Thymus (tissue), 11 donors: ENCODE results near the gene LRRC31. TPM values are rescaled to one million over a fixed set of nuclear protein-coding genes. Genes with fewer than 3 reads are reported as not detected.
A peak's percentile ranks its signal among the peaks of the same experiment; 100 is the strongest.

Experiments
- DNase-seq, 9 donors: peaks; one replicate each; pipeline ENCODE4 v3.0.0-alpha.2; 2013; ENCODE audit warnings: low spot score in 9 of 9, low read depth in 6 of 9, missing footprints in 1 of 9
- H3K27ac ChIP-seq, 2 donors: one replicate each; pipeline ENCODE4 v1.5.1; 2013; ENCODE audit warnings: control low read depth in 1 of 2, low read depth in 1 of 2, low read length in 1 of 2, mild to moderate bottlenecking in 1 of 2, moderate library complexity in 1 of 2
- H3K27me3 ChIP-seq, 2 donors: one replicate each; pipeline ENCODE4 v1.5.1; 2013; ENCODE audit warnings: low read length in 1 of 2; ENCODE audit not compliant: control insufficient read depth in 2 of 2, insufficient read depth in 1 of 2
- H3K36me3 ChIP-seq, 2 donors: one replicate each; pipeline ENCODE4 v1.5.1; 2013; ENCODE audit warnings: low read length in 1 of 2, mild to moderate bottlenecking in 1 of 2, moderate library complexity in 1 of 2; ENCODE audit not compliant: control insufficient read depth in 2 of 2, insufficient read depth in 2 of 2
- H3K4me1 ChIP-seq, 2 donors: one replicate each; pipeline ENCODE4 v1.5.1; 2013; ENCODE audit warnings: low read length in 2 of 2; ENCODE audit not compliant: control insufficient read depth in 2 of 2, insufficient read depth in 2 of 2
- H3K4me3 ChIP-seq, 2 donors: one replicate each; pipeline ENCODE4 v1.5.1; 2013; ENCODE audit warnings: low read length in 2 of 2, control low read depth in 1 of 2, mild to moderate bottlenecking in 1 of 2
- H3K9me3 ChIP-seq, 2 donors: one replicate each; pipeline ENCODE4 v1.5.1; 2013; ENCODE audit warnings: low read length in 1 of 2, mild to moderate bottlenecking in 1 of 2; ENCODE audit not compliant: control insufficient read depth in 2 of 2, insufficient read depth in 1 of 2
- WGBS: extraction: QIAGEN DNeasy Blood & Tissue Kit; methylation state at CpG from one replicate; pipeline ENCODE4 v1.1.7; 2013; 5-methylcytosine and 5-hydroxymethylcytosine counted together
- polyA plus RNA-seq: library from polyadenylated mRNA; stranded (reverse); fragments of 200-250 nt; gene quantifications from one replicate; pipeline ENCODE4 v1.2.3, GENCODE V29; 2013
- total RNA-seq: library from RNA; stranded (reverse); fragments of 120-200 nt; gene quantifications from one replicate; pipeline ENCODE4 v1.2.4, GENCODE V29; 2013
- donor health status: healthy.

LRRC31 gene
- total and polyA plus RNA-seq, 2 donors: 0.07 to 0.09 TPM

DNA sequence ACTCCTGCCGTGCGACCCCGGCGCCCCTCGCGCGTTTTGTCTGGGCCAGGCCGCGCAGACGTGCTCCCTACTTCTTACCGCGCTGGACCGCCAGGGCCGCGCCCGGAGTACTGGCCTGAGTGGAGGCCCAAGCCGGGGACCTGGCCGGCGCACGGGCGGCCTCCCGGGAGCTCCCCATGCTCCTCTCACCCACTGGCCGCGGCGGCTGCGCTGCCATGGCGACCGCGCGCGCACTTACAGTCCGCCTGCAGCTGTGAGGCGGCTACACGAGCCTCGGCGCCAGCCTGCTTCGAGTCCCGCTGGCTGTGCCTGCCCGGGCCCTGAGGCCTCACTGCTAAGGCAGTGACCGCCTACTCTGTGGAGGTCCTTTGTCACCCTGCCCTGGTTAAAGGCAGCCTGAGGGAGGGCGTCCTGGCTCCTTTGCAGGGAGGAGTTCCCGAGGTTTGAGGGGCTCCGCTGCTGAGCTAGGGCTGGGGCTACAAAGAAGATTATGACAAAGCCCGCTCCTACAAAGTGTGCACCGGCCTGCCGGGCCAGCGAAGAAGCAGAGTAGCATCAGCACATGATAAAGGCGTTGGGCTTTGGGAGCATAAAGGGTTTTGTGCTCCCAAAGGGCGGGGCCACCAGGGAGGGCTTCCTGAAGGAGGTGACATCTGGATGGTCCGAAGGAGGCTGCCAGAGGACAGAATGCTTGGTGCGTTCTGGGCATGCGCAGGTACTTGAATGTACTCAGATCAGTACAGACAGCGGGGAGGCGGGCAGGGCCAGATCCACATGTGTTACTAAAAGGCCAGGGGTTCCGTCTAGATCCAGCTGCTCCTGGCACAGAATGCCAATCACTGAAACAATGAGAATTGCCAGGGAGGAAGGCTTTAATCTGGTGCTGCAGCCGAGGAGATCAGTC is 57.2 kb downstream of the LRRC31 start, which contains the start of the genes LRRC34 and LRRIQ4:
Gene LRRC34, minus strand, starts transcription at position 573 of the 904 bp plus-strand sequence. Its CDS starts 356 bp downstream, at position 217.
Gene LRRIQ4, plus strand, starts transcription at position 539 of the 904 bp plus-strand sequence. CDS start 9,052 bp downstream, outside the sequence.
- peaks cover 0 to 2% of the 10 kb centered on the region in 2 donors for H3K9me3 ChIP-seq
- H3K36me3 ChIP-seq: no peaks in the 10 kb centered on the region
- H3K27me3 ChIP-seq: peaks cover 0 to 12% of the 10 kb centered on the region in 2 donors
- peaks cover 10 to 13% of the 10 kb centered on the region in 2 donors for H3K4me1 ChIP-seq
- H3K4me3 ChIP-seq: peak within 1 kb of the TSS; percentile 76 to 84
- WGBS: 3% methylated on average over 56 of the region's 56 CpGs
- peak within 1 kb of the TSS; percentile 80 to 85 for H3K27ac ChIP-seq
- DNase-seq: peak; percentile 38 to 89 (median 72)

GRCh38 chr3:169811631-169812331 is 58.0 kb downstream of the LRRC31 start:
- WGBS: 5% methylated on average over 29 of the region's 29 CpGs
- H3K4me3 ChIP-seq: peak overlapping the region; percentile 76 to 84
- H3K27ac ChIP-seq: peak overlapping the region; percentile 80 to 85
- H3K27me3 ChIP-seq: peaks cover 0 to 12% of the 10 kb centered on the region in 2 donors
- peaks cover 0 to 2% of the 10 kb centered on the region in 2 donors for H3K9me3 ChIP-seq
- H3K36me3 ChIP-seq: no peaks in the 10 kb centered on the region
- H3K4me1 ChIP-seq: peaks cover 10 to 13% of the 10 kb centered on the region in 2 donors
- DNase-seq: peak in 8 of 9 donors; percentile 35 to 84 (median 49)

DNA sequence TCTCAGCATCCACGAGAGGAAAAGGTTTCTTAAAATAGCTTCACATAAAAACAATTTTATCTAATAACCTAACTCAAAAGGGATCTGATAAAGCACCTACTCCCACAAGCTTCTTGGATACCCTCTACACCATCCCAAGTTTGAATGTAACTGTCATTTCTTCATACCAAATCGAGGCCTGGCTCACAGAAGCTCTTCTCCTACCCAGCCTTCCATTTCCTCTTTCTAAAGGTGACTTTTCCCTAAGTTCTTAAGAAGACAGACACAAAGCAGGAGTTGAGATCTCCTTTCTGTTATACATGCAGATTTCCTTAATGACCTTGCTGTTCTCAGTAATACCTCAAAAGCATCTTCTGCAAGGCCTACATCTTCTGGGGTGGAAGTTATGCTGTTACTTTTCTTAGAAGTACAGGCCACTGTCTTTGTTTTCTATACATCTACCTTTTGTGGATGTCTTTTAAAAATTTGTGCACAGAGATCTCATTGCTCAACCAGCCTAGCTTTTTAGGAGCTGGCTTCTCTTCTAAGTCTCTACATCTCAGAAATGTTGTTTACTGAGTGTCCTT is 60.4 kb downstream of the LRRC31 start:
- no peak for DNase-seq
- 50% methylated on average over 2 of the region's 2 CpGs for WGBS
- Histone ChIP-seq H3K4me1 (peaks cover 10 to 13% of the 10 kb centered on the region in 2 donors), H3K9me3 (peaks cover 0 to 2% of the 10 kb centered on the region in 2 donors), H3K36me3 (no peaks in the 10 kb centered on the region), H3K27ac (peak overlapping the region in 1 of 2 donors; percentile 5), H3K4me3 (no peak overlapping the region), H3K27me3 (peaks cover 0 to 12% of the 10 kb centered on the region in 2 donors)

DNA sequence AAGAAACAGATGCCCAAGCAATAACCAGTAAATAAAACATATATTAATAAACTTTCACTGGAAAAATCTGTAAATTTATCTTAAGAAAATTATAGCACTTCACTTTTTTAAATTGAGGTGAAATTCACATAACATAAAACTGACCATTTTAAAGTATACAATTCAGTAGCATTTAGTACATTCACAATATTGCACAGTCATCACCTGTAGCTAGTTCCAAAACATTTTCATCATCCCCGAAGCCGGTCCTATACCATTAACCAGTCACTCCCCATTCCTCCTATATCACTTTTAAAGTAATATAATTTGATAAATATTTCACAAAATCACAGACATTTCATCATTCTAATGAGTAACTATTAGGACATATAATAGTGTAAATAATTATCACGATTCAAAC is 65.1 kb downstream of the LRRC31 start:
- peaks cover 3 to 8% of the 10 kb centered on the region in 2 donors for H3K36me3 ChIP-seq
- DNase-seq: no peak
- no peaks in the 10 kb centered on the region for H3K27me3 ChIP-seq
- 97% methylated on average over 3 of the region's 3 CpGs for WGBS
- no peak overlapping the region for H3K27ac ChIP-seq
- H3K4me1 ChIP-seq: no peaks in the 10 kb centered on the region
- H3K9me3 ChIP-seq: no peaks in the 10 kb centered on the region
- H3K4me3 ChIP-seq: no peak overlapping the region

DNA sequence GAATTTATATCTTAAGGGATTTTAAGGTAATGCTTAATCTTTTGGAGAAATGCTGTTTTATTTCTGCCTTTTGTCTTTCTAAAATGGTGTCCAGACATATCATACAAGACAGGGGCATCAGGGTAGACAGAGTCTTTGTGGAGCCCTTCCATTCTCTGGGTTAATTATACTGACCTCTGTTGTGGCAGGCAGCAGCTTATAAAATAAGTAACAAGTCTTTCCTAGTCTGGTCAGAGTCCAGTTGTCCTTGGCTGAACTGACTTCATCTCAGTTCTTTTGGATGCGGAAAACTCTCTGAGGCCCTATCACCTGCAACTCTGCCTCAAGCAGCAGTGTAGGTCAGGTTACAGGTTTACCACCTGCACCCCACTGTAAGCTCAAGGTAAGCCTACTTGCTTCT is 77.4 kb downstream of the LRRC31 start:
- H3K27ac ChIP-seq: no peak overlapping the region
- H3K4me1 ChIP-seq: no peaks in the 10 kb centered on the region
- no peaks in the 10 kb centered on the region for H3K9me3 ChIP-seq
- no peak for DNase-seq
- peaks cover 0 to 12% of the 10 kb centered on the region in 2 donors for H3K36me3 ChIP-seq
- WGBS: 98% methylated on average over 1 of the region's 1 CpG
- H3K4me3 ChIP-seq: no peak overlapping the region
- no peaks in the 10 kb centered on the region for H3K27me3 ChIP-seq

DNA sequence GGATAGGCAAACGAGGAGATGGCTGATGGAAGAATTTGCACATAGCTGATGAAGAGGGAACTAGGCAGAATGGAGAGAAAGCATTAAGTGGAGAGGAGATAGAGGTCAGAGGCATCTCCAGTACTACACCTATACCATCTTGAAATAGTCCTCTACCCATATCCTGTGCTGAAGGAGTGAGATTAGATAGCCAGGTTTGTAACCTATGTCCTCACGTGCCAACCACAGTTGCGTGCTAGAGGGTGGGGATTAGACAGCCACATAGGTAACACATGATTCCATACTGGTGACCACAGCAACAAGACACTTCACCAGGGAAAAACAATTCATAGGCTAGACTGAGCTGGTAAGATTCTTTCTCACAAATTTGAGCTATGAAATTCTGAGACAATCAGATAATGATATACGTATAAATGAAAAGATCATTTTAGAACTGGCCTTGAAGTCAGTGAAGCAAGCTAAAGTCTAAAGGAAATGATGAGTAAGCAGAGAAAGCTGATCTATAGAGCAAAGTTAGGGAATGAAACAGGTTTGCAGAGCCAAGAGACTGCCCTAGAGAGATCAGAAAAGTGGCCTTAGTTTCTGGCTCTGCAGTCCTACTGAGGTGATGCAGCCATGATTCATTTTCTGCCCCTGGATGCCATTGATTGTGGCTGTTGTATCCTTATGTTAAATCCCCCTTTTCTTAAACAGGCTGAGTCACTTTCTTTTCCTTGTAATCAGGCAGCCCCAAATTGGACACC is 78.9 kb downstream of the LRRC31 start:
- DNase-seq: no peak
- 97% methylated on average over 4 of the region's 4 CpGs for WGBS
- Histone ChIP-seq H3K27ac (no peak overlapping the region), H3K4me3 (no peak overlapping the region), H3K4me1 (no peaks in the 10 kb centered on the region), H3K36me3 (peaks cover 0 to 20% of the 10 kb centered on the region in 2 donors), H3K9me3 (no peaks in the 10 kb centered on the region), H3K27me3 (no peaks in the 10 kb centered on the region)

DNA sequence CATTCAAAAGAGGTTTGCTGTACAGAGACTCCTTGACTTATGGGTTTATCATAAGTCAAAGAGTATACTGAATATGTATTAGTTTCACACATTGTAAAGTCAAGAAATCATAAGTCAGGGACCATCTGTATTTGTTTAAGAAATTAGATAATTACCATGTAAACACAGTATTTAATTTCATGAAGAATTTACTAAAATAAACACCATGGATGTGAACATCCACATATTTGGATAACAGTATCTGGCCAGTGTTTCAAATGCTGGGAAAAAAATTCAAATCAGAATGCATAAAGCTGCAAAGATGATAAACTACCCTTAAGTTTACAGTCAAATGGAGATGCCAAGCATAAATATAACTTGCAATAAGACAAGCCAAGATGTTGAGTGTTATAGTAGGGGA is 79.5 kb downstream of the LRRC31 start:
- peaks cover 5 to 26% of the 10 kb centered on the region in 2 donors for H3K36me3 ChIP-seq
- no peaks in the 10 kb centered on the region for H3K9me3 ChIP-seq

More for the DNA sequence above, 79.5 kb downstream of the LRRC31 start:
- no peak overlapping the region for H3K27ac ChIP-seq
- no peak overlapping the region for H3K4me3 ChIP-seq
- no peaks in the 10 kb centered on the region for H3K4me1 ChIP-seq
- DNase-seq: no peak
- H3K27me3 ChIP-seq: no peaks in the 10 kb centered on the region
